Nephron progenitor cell (in vitro differentiated cells): ENCODE measurements around the gene SGSH.

Experiments
- DNase-seq: peaks from one replicate; pipeline ENCODE4 v3.0.0; 2021
- H3K27ac Mint-ChIP-seq: 2 replicates; pipeline ENCODE4 v1.8.0; 2021; ENCODE audit warnings: mild to moderate bottlenecking, moderate library complexity, mixed read lengths
- H3K27me3 Mint-ChIP-seq: 2 replicates; pipeline ENCODE4 v1.8.0; 2021; ENCODE audit warnings: mild to moderate bottlenecking, low read depth, mixed read lengths; ENCODE audit not compliant: poor library complexity
- H3K36me3 Mint-ChIP-seq: 2 replicates; pipeline ENCODE4 v1.8.0; 2021; ENCODE audit warnings: low read depth, mixed read lengths
- H3K4me1 Mint-ChIP-seq: 2 replicates; pipeline ENCODE4 v1.8.0; 2021; ENCODE audit warnings: mixed read lengths
- H3K4me3 Mint-ChIP-seq: 2 replicates; pipeline ENCODE4 v1.8.0; 2021; ENCODE audit warnings: mild to moderate bottlenecking, moderate library complexity, mixed read lengths
- H3K9me3 Mint-ChIP-seq: 2 replicates; pipeline ENCODE4 v1.8.0; 2021; ENCODE audit warnings: mild to moderate bottlenecking, moderate library complexity, mixed read lengths
- TF ChIP-seq, protein P1 (sequence below): fragments of 200-600 bp; sonication (generic); IDR thresholded peaks from 2 replicates; pipeline ENCODE4 v1.5.0; 2021; ENCODE audit warnings: antibody characterized with exemption

The SGSH gene

DNA sequence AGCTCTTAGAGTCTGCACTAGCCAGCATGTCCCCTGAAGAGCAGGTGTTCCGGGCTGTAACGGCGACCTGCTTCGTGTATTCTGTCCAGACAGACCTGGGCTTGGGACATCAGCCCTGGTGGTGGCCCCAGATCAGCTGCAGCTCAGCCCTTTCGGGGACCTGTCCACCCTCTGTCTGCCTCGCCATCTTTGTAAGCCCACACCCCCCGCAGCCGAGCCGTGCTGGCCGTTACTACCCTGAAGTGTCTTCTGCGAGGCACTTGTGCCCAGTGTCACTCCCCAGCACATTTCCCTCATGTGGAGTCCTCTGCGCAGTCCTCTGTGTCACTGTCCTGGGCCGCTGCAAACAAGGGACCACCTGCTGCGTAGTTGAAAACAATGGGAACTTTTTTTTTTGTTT, 39.9 kb downstream of the SGSH start:
- TF ChIP-seq, protein P1, sequence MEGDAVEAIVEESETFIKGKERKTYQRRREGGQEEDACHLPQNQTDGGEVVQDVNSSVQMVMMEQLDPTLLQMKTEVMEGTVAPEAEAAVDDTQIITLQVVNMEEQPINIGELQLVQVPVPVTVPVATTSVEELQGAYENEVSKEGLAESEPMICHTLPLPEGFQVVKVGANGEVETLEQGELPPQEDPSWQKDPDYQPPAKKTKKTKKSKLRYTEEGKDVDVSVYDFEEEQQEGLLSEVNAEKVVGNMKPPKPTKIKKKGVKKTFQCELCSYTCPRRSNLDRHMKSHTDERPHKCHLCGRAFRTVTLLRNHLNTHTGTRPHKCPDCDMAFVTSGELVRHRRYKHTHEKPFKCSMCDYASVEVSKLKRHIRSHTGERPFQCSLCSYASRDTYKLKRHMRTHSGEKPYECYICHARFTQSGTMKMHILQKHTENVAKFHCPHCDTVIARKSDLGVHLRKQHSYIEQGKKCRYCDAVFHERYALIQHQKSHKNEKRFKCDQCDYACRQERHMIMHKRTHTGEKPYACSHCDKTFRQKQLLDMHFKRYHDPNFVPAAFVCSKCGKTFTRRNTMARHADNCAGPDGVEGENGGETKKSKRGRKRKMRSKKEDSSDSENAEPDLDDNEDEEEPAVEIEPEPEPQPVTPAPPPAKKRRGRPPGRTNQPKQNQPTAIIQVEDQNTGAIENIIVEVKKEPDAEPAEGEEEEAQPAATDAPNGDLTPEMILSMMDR, result no peak
- no peak for DNase-seq
- no peaks in the 10 kb centered on the region for H3K9me3 Mint-ChIP-seq

DNA sequence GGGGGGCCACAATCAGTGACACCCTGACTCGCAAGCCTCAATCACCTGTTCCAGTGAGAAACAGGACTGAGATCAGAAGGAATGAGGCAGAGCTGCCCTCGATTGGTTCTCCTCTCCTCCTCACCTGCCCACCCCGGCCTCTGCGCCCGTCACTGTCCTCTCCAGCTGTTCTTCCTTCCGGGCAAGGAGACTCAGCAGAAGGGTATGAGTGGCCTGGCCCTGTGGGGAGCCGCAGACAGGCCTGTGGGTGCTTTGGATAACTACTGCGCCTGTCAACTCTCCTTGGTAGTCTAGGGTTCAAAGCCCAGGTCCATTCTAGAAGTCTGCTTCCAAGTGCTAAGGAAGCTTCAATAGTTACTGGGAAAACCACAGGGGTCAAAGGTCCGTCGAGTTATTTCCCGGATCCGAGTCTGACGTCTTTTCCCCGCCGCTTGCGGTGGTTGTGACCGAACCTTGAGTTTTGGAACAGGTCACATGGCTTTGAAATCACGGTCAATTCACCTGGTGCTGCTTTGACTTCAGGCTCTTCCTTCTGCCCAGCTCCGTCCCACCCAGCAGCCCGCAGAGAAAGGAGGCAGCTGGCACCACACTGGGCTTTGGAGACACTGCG, 42.0 kb downstream of the SGSH start:
- no peaks in the 10 kb centered on the region for H3K36me3 Mint-ChIP-seq

More for the DNA sequence above, 39.9 kb downstream of the SGSH start:
- H3K4me1 Mint-ChIP-seq, result peaks cover 28% of the 10 kb centered on the region
- H3K4me3 Mint-ChIP-seq, result no peak overlapping the region
- no peak overlapping the region for H3K27ac Mint-ChIP-seq
- H3K36me3 Mint-ChIP-seq, result no peaks in the 10 kb centered on the region
- peaks cover 2% of the 10 kb centered on the region for H3K27me3 Mint-ChIP-seq

DNA sequence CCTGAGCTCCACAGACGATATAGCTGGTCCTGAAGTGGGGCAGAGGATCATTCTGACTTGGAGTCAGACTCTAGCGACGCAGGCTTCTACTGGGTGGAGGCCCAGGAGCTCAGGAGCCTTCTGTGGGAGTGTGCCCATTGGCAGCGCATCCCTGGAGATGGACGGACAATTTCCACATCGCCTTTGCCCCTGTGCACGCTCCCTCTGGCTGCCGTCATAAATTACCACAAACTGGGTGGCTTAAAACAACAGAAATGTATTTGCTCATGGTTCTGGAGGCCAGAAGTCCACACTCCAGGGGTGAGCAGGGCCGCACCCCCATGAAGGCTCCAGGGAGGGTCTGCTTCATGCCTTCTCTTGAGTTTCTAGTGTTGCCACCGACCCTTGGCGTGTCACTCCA, 43.4 kb downstream of the SGSH start:
- H3K27ac Mint-ChIP-seq, result no peak overlapping the region
- no peaks in the 10 kb centered on the region for H3K36me3 Mint-ChIP-seq
- peaks cover 2% of the 10 kb centered on the region for H3K27me3 Mint-ChIP-seq
- DNase-seq, result no peak
- H3K9me3 Mint-ChIP-seq, result no peaks in the 10 kb centered on the region
- H3K4me1 Mint-ChIP-seq, result peaks cover 14% of the 10 kb centered on the region
- no peak overlapping the region for H3K4me3 Mint-ChIP-seq
- TF ChIP-seq, protein P1, result no peak

More for the DNA sequence above, 42.0 kb downstream of the SGSH start:
- peaks cover 17% of the 10 kb centered on the region for H3K4me1 Mint-ChIP-seq
- TF ChIP-seq, protein P1, result no peak
- no peak overlapping the region for H3K4me3 Mint-ChIP-seq
- H3K27me3 Mint-ChIP-seq, result peaks cover 2% of the 10 kb centered on the region
- DNase-seq, result no peak
- no peaks in the 10 kb centered on the region for H3K9me3 Mint-ChIP-seq
- H3K27ac Mint-ChIP-seq, result no peak overlapping the region

DNA sequence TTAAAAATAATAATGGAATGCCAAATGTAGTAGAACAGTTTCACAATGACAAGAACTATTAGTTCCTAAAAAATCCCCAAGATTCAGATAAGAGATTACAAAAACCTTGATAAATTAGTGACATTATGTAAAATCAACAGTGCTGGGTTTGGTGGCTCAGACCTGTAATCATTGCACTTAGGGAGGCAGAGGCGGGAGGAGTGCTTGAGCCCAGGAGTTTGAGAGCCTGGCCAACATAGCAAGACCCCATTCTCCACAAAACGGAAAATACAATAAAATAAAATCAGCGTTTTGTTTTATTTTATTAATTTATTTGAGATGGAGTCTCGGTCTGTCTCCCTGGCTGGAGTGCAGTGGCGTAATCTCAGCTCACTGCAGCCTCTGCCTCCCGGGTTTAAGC, 46.2 kb downstream of the SGSH start:
- no peaks in the 10 kb centered on the region for H3K9me3 Mint-ChIP-seq
- DNase-seq, result no peak
- H3K4me1 Mint-ChIP-seq, result peaks cover 23% of the 10 kb centered on the region
- peaks cover under 1% of the 10 kb centered on the region for H3K27me3 Mint-ChIP-seq
- no peak overlapping the region for H3K4me3 Mint-ChIP-seq
- TF ChIP-seq, protein P1, result no peak
- no peaks in the 10 kb centered on the region for H3K36me3 Mint-ChIP-seq
- no peak overlapping the region for H3K27ac Mint-ChIP-seq

DNA sequence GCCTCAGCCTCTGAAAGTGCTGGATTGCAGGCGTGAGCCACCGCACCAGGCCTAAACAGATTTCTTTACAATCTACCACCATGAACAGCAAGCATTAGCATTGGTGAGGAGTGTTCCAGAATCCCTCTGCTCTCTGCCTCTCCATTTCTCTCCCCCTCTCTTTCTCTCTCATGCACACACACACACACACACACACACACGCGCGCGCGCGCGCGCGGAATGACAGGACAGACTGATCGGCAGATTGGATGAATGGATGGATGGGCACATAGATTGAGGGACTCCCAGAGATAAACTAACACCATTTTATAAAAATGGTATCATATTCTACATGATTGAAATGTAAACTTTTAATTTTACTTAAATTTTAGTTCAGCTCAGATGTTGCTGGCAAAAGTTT, 47.0 kb downstream of the SGSH start:
- no peak overlapping the region for H3K4me3 Mint-ChIP-seq
- no peaks in the 10 kb centered on the region for H3K9me3 Mint-ChIP-seq
- DNase-seq, result no peak
- TF ChIP-seq, protein P1, result no peak
- H3K36me3 Mint-ChIP-seq, result no peaks in the 10 kb centered on the region
- H3K27ac Mint-ChIP-seq, result no peak overlapping the region
- H3K27me3 Mint-ChIP-seq, result no peaks in the 10 kb centered on the region
- H3K4me1 Mint-ChIP-seq, result peaks cover 30% of the 10 kb centered on the region

DNA sequence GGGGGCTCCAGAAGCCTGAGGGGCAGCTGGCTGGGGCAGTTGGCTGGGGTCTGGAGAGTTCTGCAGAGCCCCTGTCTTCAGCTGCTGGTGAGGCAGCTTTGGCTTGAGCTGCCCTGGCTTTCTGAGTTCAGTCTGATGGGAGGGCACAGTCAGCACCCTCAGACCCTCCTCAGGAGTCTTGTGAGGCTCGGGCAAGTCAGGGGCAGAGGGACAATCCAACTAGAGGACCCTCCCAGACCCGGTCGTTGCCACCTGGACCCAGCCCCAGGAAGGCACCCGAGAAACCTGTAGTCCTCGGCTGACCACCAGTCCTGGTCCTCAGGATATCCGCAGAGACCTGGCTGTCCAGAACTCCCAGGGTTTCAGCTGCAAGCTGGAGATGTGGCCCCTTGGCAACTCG, 48.5 kb downstream of the SGSH start:
- Mint-ChIP-seq H3K36me3 (no peaks in the 10 kb centered on the region), H3K27me3 (no peaks in the 10 kb centered on the region), H3K4me1 (peaks cover 27% of the 10 kb centered on the region), H3K9me3 (no peaks in the 10 kb centered on the region), H3K4me3 (no peak overlapping the region), H3K27ac (no peak overlapping the region)
- TF ChIP-seq, protein P1, result no peak
- no peak for DNase-seq
